ENCODE measurements around the gene TET3. TPM values are rescaled to one million over a fixed set of nuclear protein-coding genes. Genes with fewer than 3 reads are reported as not detected.

The TET3 gene
- total and polyA plus RNA-seq, 2 donors (not counting 1 experiment from before 2014, with no cell fraction given): 2.1 to 3.1 TPM

GRCh38 chr2:74004212-74005182, 19.8 kb downstream of the TET3 start:
- Histone ChIP-seq H3K9ac (ENCODE audit: insufficient read depth, low read length) (no peak overlapping the region), H3K4me1 (ENCODE audit: control insufficient read depth, extremely low read depth, insufficient read depth, low read length) (peaks cover 39% of the 10 kb centered on the region), H2AFZ (ENCODE audit: low read length) (no peak overlapping the region), H4K20me1 (ENCODE audit: control insufficient read depth, extremely low read depth, insufficient read depth, low read length) (no peaks in the 10 kb centered on the region), H3K27ac (ENCODE audit: insufficient read depth, low read length) (peak overlapping the region; percentile 55), H3K4me2 (ENCODE audit: extremely low read depth, insufficient read depth, low read length) (peak overlapping the region; percentile 75), H3K36me3 (ENCODE audit: control insufficient read depth, insufficient read depth, low read length) (no peaks in the 10 kb centered on the region), H3K9me3 (ENCODE audit: control insufficient read depth, insufficient read depth, low read depth, low read length) (no peaks in the 10 kb centered on the region), H3K79me2 (ENCODE audit: control insufficient read depth, insufficient read depth, low read length) (peaks cover 9% of the 10 kb centered on the region), H3K27me3 (ENCODE audit: control insufficient read depth, insufficient read depth, low read length) (no peaks in the 10 kb centered on the region), H3K4me3 (replicated peaks in 1 of 4; ENCODE audit: control extremely low read depth in 1 of 4, insufficient read depth in 1 of 4, low read depth in 3 of 4, low read length in 4 of 4) (peak overlapping the region in 3 of 4 experiments; percentile 30 to 75 (median 39))
- DNase-seq (ENCODE audit: low read depth in 2 of 2): no peak
- TF ChIP-seq EZH2 (IDR thresholded peaks at IDR 0.05; ENCODE audit: low read length, missing control alignments): no peak
- TF ChIP-seq, protein P1, sequence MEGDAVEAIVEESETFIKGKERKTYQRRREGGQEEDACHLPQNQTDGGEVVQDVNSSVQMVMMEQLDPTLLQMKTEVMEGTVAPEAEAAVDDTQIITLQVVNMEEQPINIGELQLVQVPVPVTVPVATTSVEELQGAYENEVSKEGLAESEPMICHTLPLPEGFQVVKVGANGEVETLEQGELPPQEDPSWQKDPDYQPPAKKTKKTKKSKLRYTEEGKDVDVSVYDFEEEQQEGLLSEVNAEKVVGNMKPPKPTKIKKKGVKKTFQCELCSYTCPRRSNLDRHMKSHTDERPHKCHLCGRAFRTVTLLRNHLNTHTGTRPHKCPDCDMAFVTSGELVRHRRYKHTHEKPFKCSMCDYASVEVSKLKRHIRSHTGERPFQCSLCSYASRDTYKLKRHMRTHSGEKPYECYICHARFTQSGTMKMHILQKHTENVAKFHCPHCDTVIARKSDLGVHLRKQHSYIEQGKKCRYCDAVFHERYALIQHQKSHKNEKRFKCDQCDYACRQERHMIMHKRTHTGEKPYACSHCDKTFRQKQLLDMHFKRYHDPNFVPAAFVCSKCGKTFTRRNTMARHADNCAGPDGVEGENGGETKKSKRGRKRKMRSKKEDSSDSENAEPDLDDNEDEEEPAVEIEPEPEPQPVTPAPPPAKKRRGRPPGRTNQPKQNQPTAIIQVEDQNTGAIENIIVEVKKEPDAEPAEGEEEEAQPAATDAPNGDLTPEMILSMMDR (conservative IDR thresholded peaks at IDR 0.05 in 1 of 2, IDR thresholded peaks at IDR 0.05 in 1 of 2; ENCODE audit: low read depth in 1 of 2, low read length in 2 of 2): no peak

DNA sequence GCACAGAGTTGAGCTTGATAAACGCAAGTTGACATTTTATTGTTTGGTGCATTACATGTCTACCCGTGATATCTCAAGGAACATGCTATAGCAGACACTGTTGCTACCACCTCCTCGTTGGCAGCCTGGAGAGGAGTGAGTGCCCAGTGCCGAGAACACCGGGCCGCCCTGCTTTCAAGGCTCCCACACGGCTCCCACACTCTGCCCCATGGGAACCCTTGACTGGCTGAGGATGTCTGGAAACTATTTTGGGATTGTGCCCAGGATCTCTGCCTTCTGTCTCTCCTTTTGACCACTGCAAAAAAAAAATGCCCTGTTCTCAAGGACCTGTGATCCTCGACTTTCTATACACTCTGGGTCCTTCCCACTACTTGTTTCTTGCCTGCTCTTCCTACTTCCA, 21.1 kb downstream of the TET3 start:
- Histone ChIP-seq H3K9ac (ENCODE audit: insufficient read depth, low read length) (no peak overlapping the region), H3K36me3 (ENCODE audit: control insufficient read depth, insufficient read depth, low read length) (no peaks in the 10 kb centered on the region), H4K20me1 (ENCODE audit: control insufficient read depth, extremely low read depth, insufficient read depth, low read length) (no peaks in the 10 kb centered on the region), H3K27ac (ENCODE audit: insufficient read depth, low read length) (no peak overlapping the region), H3K79me2 (ENCODE audit: control insufficient read depth, insufficient read depth, low read length) (peaks cover 9% of the 10 kb centered on the region), H3K4me2 (ENCODE audit: extremely low read depth, insufficient read depth, low read length) (no peak overlapping the region), H3K9me3 (ENCODE audit: control insufficient read depth, insufficient read depth, low read depth, low read length) (no peaks in the 10 kb centered on the region), H3K27me3 (ENCODE audit: control insufficient read depth, insufficient read depth, low read length) (no peaks in the 10 kb centered on the region), H3K4me1 (ENCODE audit: control insufficient read depth, extremely low read depth, insufficient read depth, low read length) (peaks cover 37% of the 10 kb centered on the region), H2AFZ (ENCODE audit: low read length) (no peak overlapping the region), H3K4me3 (replicated peaks in 1 of 4; ENCODE audit: control extremely low read depth in 1 of 4, insufficient read depth in 1 of 4, low read depth in 3 of 4, low read length in 4 of 4) (no peak overlapping the region)
- no peak for TF ChIP-seq EZH2 (IDR thresholded peaks at IDR 0.05; ENCODE audit: low read length, missing control alignments)
- TF ChIP-seq, protein P1 (conservative IDR thresholded peaks at IDR 0.05 in 1 of 2, IDR thresholded peaks at IDR 0.05 in 1 of 2; ENCODE audit: low read depth in 1 of 2, low read length in 2 of 2): no peak
- no peak for DNase-seq (ENCODE audit: low read depth in 2 of 2)

DNA sequence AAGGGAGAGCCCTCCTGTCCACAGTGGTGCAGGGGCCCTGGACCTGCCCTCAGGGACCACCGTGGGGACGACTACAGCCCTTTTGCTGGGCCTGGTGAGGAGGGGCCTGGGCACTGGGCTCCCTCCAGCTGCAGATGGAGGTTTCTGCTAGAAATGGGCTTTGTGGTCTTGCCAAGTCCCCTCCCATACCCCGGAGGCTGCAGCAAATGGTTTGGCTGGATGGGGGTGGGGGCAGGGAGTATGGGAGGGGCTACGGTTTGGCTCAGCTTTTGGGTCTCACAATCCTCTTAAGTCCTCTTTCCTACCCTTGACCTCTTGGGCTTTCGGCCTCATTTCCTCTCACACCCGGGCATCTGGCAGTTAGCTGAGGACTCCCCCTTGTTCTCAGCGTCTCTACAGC, 21.7 kb downstream of the TET3 start:
- Histone ChIP-seq H3K79me2 (ENCODE audit: control insufficient read depth, insufficient read depth, low read length) (peaks cover 9% of the 10 kb centered on the region), H2AFZ (ENCODE audit: low read length) (no peak overlapping the region), H3K4me2 (ENCODE audit: extremely low read depth, insufficient read depth, low read length) (no peak overlapping the region), H3K4me3 (replicated peaks in 1 of 4; ENCODE audit: control extremely low read depth in 1 of 4, insufficient read depth in 1 of 4, low read depth in 3 of 4, low read length in 4 of 4) (no peak overlapping the region), H3K4me1 (ENCODE audit: control insufficient read depth, extremely low read depth, insufficient read depth, low read length) (peaks cover 35% of the 10 kb centered on the region), H3K9ac (ENCODE audit: insufficient read depth, low read length) (no peak overlapping the region), H3K27ac (ENCODE audit: insufficient read depth, low read length) (no peak overlapping the region), H3K27me3 (ENCODE audit: control insufficient read depth, insufficient read depth, low read length) (no peaks in the 10 kb centered on the region), H4K20me1 (ENCODE audit: control insufficient read depth, extremely low read depth, insufficient read depth, low read length) (no peaks in the 10 kb centered on the region), H3K9me3 (ENCODE audit: control insufficient read depth, insufficient read depth, low read depth, low read length) (no peaks in the 10 kb centered on the region), H3K36me3 (ENCODE audit: control insufficient read depth, insufficient read depth, low read length) (no peaks in the 10 kb centered on the region)
- DNase-seq (ENCODE audit: low read depth in 2 of 2): peak in 1 of 2 donors; percentile 74
- TF ChIP-seq EZH2 (IDR thresholded peaks at IDR 0.05; ENCODE audit: low read length, missing control alignments): no peak
- TF ChIP-seq, protein P1 (conservative IDR thresholded peaks at IDR 0.05 in 1 of 2, IDR thresholded peaks at IDR 0.05 in 1 of 2; ENCODE audit: low read depth in 1 of 2, low read length in 2 of 2): no peak
